Measurements from ENCODE around the gene RHBDL2. TPM values are rescaled to one million over a fixed set of nuclear protein-coding genes. Genes with fewer than 3 reads are reported as not detected.

The RHBDL2 gene
- total RNA-seq, 1 experiment from 2014 or later, result 7.1 TPM

DNA sequence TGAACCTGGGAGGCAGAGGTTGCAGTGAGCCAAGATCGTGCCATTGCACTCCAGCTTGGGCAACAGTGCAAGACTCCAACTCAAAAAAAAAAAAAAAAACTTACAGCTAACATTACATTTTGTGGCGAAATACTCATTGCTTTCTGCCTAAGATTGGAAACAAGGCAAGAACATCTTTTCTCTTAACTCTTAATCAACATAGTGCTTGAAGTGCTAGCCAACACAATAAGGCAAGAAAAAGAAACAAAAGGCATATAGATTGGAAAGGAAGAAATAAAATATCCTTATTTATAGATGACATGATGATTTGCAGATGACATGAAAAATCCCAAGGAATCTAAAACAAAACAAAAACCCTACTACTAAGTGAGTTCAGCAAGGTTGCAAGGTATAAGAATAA, 35.6 kb downstream of the RHBDL2 start:
- Histone ChIP-seq H3K4me3 (ENCODE audit: low read depth in 2 of 2, low read length in 2 of 2) (no peak overlapping the region), H3K36me3 (ENCODE audit: control insufficient read depth, insufficient read depth, low read length) (no peaks in the 10 kb centered on the region), H3K4me1 (ENCODE audit: control insufficient read depth, insufficient read depth, low read length) (no peaks in the 10 kb centered on the region), H3K27me3 (ENCODE audit: control insufficient read depth, insufficient read depth, low read length) (no peaks in the 10 kb centered on the region), H3K9me3 (ENCODE audit: control insufficient read depth, insufficient read depth, low read depth, low read length) (no peaks in the 10 kb centered on the region), H3K27ac (ENCODE audit: low read length) (no peak overlapping the region)
- intact Hi-C loops (cut with micrococcal nuclease; ENCODE audit: unreplicated experiment), result no loop called here
- TF ChIP-seq, protein P1, sequence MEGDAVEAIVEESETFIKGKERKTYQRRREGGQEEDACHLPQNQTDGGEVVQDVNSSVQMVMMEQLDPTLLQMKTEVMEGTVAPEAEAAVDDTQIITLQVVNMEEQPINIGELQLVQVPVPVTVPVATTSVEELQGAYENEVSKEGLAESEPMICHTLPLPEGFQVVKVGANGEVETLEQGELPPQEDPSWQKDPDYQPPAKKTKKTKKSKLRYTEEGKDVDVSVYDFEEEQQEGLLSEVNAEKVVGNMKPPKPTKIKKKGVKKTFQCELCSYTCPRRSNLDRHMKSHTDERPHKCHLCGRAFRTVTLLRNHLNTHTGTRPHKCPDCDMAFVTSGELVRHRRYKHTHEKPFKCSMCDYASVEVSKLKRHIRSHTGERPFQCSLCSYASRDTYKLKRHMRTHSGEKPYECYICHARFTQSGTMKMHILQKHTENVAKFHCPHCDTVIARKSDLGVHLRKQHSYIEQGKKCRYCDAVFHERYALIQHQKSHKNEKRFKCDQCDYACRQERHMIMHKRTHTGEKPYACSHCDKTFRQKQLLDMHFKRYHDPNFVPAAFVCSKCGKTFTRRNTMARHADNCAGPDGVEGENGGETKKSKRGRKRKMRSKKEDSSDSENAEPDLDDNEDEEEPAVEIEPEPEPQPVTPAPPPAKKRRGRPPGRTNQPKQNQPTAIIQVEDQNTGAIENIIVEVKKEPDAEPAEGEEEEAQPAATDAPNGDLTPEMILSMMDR (IDR thresholded peaks at IDR 0.05), result no peak
- ChIA-PET POLR2A (no interaction called here), CTCF (interaction anchor here (0.6 kb wide), 1 partner anchor 30 kb away, joined by 4 read pairs; no protein-coding TSS in a partner anchor)
- BruUV-seq (replicated peaks), result no TSS peak
- no peak for DNase-seq (ENCODE audit: low read depth, low spot score)
- no peak for ATAC-seq
- in situ Hi-C loops (cut with HindIII; ENCODE audit: low pct_unique_long_range_greater_than_20kb, low sequenced_read_pairs), result no loop called here

DNA sequence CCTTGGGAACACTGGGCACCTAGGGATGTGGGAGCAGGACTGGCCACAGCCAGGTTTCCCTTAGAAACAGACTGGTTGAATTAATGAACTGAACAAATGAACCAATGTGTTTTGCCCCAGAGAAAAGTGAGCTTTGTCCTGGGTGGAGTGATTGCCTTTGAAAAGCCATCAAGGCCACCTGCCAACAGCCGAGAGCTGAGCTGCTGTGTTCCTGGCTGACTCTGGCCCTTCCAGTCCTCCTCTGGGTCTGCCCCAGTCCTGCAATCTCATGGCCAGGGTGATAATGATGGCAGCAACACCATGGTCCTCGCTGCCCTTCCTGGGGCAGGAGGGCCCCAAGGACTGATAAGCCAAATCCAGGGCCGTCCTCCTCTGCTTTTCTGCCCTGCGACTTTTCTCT, 42.1 kb downstream of the RHBDL2 start:
- ATAC-seq (no peak), DNase-seq (ENCODE audit: low read depth, low spot score) (no peak)
- ChIA-PET CTCF (interaction anchor here (0.5 kb wide), 1 partner anchor 161 kb away, joined by 7 read pairs; no protein-coding TSS in a partner anchor), POLR2A (no interaction called here)
- H3K4me3 ChIP-seq (ENCODE audit: low read depth in 2 of 2, low read length in 2 of 2), result no peak overlapping the region
- no peaks in the 10 kb centered on the region for H3K27me3 ChIP-seq (ENCODE audit: control insufficient read depth, insufficient read depth, low read length)
- intact Hi-C loops (cut with micrococcal nuclease; ENCODE audit: unreplicated experiment), result no loop called here
- in situ Hi-C loops (cut with HindIII; ENCODE audit: low pct_unique_long_range_greater_than_20kb, low sequenced_read_pairs), result no loop called here
- no peaks in the 10 kb centered on the region for H3K9me3 ChIP-seq (ENCODE audit: control insufficient read depth, insufficient read depth, low read depth, low read length)
- BruUV-seq (replicated peaks), result no TSS peak
- H3K27ac ChIP-seq (ENCODE audit: low read length), result no peak overlapping the region
- H3K4me1 ChIP-seq (ENCODE audit: control insufficient read depth, insufficient read depth, low read length), result no peaks in the 10 kb centered on the region
- TF ChIP-seq, protein P1 (IDR thresholded peaks at IDR 0.05), result no peak
- TF ChIP-seq, protein P2, sequence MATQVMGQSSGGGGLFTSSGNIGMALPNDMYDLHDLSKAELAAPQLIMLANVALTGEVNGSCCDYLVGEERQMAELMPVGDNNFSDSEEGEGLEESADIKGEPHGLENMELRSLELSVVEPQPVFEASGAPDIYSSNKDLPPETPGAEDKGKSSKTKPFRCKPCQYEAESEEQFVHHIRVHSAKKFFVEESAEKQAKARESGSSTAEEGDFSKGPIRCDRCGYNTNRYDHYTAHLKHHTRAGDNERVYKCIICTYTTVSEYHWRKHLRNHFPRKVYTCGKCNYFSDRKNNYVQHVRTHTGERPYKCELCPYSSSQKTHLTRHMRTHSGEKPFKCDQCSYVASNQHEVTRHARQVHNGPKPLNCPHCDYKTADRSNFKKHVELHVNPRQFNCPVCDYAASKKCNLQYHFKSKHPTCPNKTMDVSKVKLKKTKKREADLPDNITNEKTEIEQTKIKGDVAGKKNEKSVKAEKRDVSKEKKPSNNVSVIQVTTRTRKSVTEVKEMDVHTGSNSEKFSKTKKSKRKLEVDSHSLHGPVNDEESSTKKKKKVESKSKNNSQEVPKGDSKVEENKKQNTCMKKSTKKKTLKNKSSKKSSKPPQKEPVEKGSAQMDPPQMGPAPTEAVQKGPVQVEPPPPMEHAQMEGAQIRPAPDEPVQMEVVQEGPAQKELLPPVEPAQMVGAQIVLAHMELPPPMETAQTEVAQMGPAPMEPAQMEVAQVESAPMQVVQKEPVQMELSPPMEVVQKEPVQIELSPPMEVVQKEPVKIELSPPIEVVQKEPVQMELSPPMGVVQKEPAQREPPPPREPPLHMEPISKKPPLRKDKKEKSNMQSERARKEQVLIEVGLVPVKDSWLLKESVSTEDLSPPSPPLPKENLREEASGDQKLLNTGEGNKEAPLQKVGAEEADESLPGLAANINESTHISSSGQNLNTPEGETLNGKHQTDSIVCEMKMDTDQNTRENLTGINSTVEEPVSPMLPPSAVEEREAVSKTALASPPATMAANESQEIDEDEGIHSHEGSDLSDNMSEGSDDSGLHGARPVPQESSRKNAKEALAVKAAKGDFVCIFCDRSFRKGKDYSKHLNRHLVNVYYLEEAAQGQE (IDR thresholded peaks at IDR 0.05; ENCODE audit: insufficient read depth in 1 of 2, low read depth in 2 of 2, low read length in 1 of 2), result no peak
- no peak for TF ChIP-seq SIN3A (IDR thresholded peaks at IDR 0.05; ENCODE audit: borderline replicate concordance, insufficient read depth, low read depth, low read length)
- TF ChIP-seq TCF7L2 (IDR thresholded peaks at IDR 0.05; ENCODE audit: low read depth, low read length), result no peak
- no peak for TF ChIP-seq POLR2AphosphoS5 (IDR thresholded peaks at IDR 0.05; ENCODE audit: low read depth, low read length)
- H3K36me3 ChIP-seq (ENCODE audit: control insufficient read depth, insufficient read depth, low read length), result no peaks in the 10 kb centered on the region
